ENCODE data around the gene PLEKHB2.
"Not testable (repeated sequence)": the region's sequence is repeated elsewhere in the genome, so short reads cannot be mapped to it uniquely, and the experiment has no call there.

Gene PLEKHB2

DNA sequence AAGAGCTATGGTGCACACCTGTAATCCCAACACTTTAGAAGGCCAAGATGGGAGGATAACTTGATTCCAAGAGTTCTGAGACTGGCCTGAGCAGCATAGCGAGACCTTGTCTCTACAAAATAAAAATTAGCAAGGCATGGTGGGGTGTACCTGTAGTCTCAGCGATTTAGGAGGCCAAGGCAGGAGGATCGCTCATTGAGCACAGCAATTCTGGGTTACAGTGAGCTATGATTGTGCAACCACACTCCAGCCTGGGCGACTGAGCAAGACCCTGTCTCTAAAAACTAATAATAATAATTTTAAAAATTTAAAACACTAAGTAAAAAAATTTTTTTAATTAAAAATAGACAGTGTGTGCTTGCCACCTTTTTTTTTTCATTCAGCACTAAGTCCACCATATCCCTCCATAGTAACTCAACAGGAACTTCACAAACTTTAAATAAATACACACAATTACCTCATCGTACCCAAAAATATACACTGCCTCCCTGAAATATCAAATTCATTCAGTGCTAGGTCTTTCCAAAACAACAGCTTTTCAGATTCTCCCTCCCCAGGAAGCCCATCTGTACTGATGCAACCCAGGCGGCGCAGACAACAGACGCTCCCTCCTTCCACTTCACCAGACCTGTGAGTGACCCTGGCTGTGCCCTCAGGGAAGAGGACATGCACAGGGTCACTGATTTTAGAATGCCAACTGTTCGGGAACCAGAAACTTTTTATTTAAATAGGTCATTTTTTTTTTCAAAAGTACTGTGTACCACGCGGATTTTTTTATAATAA, 41.4 kb upstream of the PLEKHB2 start:
- no peak for DNase-seq (ENCODE audit: extremely low spot score)
- CTCF ChIA-PET, result no interaction called here
- POLR2A ChIA-PET, result no interaction called here
- TF ChIP-seq, protein P1, sequence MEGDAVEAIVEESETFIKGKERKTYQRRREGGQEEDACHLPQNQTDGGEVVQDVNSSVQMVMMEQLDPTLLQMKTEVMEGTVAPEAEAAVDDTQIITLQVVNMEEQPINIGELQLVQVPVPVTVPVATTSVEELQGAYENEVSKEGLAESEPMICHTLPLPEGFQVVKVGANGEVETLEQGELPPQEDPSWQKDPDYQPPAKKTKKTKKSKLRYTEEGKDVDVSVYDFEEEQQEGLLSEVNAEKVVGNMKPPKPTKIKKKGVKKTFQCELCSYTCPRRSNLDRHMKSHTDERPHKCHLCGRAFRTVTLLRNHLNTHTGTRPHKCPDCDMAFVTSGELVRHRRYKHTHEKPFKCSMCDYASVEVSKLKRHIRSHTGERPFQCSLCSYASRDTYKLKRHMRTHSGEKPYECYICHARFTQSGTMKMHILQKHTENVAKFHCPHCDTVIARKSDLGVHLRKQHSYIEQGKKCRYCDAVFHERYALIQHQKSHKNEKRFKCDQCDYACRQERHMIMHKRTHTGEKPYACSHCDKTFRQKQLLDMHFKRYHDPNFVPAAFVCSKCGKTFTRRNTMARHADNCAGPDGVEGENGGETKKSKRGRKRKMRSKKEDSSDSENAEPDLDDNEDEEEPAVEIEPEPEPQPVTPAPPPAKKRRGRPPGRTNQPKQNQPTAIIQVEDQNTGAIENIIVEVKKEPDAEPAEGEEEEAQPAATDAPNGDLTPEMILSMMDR (IDR thresholded peaks at IDR 0.05; ENCODE audit: control extremely low read depth, extremely low read depth, low read depth, missing control alignments), result no peak

DNA sequence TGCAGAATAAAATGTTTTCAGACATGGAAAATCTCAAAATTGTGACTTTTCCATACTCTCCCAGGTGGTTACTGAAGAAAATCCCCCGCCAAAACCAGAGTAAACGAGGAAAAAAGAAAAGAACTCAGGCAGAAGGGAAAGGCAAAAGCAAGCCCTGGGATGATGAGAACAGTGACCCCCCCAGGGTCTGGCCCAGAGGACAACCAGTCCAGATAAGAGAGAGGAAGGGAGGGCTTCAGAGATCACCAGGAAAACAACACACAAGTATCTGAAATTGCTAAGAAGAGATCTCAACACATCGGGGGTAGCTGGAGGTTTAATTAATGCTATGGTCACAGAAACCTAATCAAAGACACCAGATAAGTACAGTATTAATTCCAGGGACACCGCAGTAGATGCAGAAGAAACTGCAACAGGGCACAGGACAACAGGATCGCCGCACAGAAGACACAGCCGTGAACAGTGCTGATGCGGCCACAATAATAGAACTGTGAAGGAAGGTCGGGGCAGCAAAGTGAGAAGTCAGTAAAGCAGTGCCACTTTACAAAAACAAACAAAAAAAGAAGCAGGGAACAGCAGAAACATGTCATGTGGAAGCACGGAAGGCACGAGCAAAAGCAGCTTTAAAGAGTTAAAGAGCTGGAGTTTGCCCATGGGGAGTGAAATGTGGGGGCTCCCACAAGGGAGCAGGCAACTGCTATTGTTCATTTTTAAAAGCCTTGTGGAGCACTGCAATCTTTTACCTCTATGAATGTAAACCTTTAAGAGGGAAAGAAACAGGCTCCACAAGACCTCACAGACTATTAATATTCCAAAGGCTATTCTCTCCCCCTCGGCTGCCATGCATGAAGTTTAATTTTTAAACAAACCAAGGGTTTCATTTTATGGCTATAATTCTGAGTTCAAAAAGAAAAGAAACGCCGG, 40.3 kb upstream of the PLEKHB2 start:
- CTCF ChIA-PET, result interaction anchor here (1.3 kb wide), 1 partner anchor 13 kb away, joined by 3 read pairs; no protein-coding TSS in a partner anchor
- TF ChIP-seq, protein P1 (IDR thresholded peaks at IDR 0.05; ENCODE audit: control extremely low read depth, extremely low read depth, low read depth, missing control alignments), result no peak
- POLR2A ChIA-PET, result no interaction called here
- no peak for DNase-seq (ENCODE audit: extremely low spot score)

DNA sequence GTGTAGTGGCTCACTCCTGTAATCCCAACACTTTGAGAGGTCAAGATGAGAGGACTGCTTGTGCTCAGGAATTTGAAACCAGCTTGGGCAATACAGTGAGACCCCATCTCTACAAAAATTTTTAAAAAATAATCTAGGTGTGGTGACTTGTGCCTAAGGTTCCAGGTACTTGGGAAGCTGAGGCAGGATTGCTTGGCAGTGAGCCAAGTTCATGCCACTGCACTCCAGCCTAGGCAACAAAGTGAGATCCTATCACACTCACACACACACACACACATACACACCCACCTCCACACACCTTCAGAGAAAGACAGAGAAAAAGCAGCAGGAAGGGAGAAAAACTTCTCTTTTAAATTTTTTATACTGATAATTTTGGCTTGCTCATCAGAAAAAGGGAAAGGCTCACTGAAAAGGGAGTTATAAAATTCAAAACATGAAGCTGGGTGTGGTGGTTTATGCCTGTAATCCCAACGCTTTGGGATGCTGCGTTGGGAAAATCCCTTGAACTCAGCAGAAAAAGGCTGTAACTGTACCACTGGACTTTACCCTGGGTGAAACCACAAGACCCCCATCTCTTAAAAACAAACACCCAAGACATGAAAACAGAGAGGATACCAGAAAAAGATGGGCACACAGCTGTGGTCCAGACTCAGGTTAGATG, 37.5 kb upstream of the PLEKHB2 start:
- DNase-seq (ENCODE audit: extremely low spot score), result no peak
- POLR2A ChIA-PET, result no interaction called here
- CTCF ChIA-PET, result interaction anchor here (0.8 to 1.5 kb wide), 2 partner anchors 11 to 13 kb away, joined by 3 read pairs; no protein-coding TSS in a partner anchor
- TF ChIP-seq, protein P1 (IDR thresholded peaks at IDR 0.05; ENCODE audit: control extremely low read depth, extremely low read depth, low read depth, missing control alignments), result no peak

DNA sequence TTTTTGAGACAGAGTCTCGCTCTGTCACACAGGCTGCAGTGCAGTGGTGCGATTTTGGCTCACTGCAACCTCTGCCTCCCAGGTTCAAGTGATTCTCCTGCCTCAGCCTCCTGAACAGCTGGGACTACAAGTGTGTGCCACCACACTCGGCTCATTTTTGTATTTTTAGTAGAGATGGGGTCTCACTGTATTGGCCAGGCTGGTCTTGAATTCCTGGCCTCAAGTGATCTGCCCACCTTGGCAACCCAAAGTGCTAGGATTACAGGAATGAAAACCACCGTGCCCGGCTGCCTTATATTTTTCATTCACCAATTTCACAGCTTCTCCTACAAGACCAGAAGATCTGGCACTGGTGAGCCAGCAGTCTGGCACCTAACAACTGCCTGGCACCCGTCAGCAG, 37.0 kb upstream of the PLEKHB2 start:
- CTCF ChIA-PET, result interaction anchor here (0.8 kb wide), 1 partner anchor 10 kb away, joined by 3 read pairs; no protein-coding TSS in a partner anchor
- POLR2A ChIA-PET; DNase-seq (ENCODE audit: extremely low spot score): not testable (repeated sequence)

DNA sequence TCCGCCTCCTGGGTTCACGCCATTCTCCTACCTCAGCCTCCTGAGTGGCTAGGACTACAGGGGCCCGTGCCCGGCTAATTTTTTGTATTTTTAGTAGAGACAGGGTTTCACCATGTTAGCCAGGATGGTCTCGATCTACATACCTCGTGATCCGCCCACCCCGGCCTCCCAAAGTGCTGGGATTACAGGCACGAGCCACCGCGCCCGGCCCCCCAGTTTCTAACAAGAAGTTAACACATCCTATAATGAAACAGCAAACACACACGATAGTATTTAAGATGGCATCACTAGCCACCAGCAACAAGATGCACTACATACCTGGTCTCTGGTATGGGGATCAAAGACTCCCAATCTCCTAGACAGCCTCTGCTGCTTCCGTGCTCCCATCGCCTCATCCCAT, 29.6 kb upstream of the PLEKHB2 start:
- DNase-seq (ENCODE audit: extremely low spot score); POLR2A ChIA-PET; CTCF ChIA-PET: not testable (repeated sequence)

DNA sequence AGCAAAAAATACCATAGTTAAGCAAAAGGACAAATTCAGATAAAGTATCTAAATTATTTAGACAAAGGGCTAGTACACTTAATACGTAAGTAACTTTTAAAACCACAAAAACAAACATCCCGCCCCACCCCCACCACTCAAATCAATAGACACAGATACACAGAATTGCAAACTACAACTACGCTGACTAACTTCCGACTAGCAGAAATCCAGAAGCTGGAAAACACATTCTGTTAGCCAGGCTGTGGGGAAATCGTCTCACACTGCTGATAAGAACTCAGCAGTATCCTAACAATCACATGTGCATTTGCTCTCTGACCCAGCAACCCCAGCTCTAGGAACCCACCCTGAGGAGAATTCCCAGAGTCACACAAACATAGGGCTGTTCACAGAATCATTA, 28.4 kb upstream of the PLEKHB2 start:
- DNase-seq (ENCODE audit: extremely low spot score), result no peak
- TF ChIP-seq, protein P1 (IDR thresholded peaks at IDR 0.05; ENCODE audit: control extremely low read depth, extremely low read depth, low read depth, missing control alignments), result no peak
- CTCF ChIA-PET, result no interaction called here

DNA sequence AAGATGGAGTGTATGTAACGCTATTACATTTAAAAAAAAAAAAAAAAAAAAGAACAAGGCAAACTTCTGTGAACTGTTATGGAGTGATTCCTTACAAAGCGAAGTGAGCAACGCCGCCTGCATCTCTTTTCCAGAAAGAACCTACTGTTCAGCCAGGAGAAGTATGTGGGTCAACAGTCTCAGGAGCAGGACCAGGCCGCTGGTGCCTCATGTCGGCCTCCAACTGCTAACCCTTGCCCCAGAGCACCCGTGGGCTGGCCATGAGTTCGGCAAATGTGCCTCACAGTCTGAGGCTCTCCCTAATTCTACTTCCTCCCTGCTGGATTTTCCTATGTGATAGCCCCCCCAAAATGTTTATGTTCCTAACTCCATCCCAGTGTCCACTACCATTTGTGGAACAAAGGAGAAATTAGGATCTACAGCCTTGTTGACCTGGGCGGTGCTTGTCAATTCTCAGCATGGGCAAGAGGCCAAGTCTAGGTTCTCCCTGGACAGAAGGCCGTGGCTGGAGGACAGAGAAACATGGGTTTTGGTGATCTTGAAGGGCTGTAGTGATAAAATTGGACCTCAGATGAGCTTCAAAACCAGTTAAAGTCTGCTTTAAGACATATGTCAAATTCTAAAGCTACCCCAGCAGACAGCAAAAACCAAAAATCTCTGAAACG, 27.8 kb upstream of the PLEKHB2 start:
- DNase-seq (ENCODE audit: extremely low spot score), result no peak
- POLR2A ChIA-PET, result no interaction called here

More for the DNA sequence above, 28.4 kb upstream of the PLEKHB2 start:
- POLR2A ChIA-PET, result no interaction called here

More for the DNA sequence above, 27.8 kb upstream of the PLEKHB2 start:
- TF ChIP-seq, protein P1 (IDR thresholded peaks at IDR 0.05; ENCODE audit: control extremely low read depth, extremely low read depth, low read depth, missing control alignments), result no peak
- CTCF ChIA-PET, result interaction anchor here (1.0 kb wide), 1 partner anchor 15 kb away, joined by 3 read pairs; no protein-coding TSS in a partner anchor
